ENCODE measurements around the gene FAM72C. TPM values are rescaled to one million over a fixed set of nuclear protein-coding genes. Genes with fewer than 3 reads are reported as not detected.
"Not testable (repeated sequence)": the region's sequence is repeated elsewhere in the genome, so short reads cannot be mapped to it uniquely, and the experiment has no call there.

FAM72C gene
- total RNA-seq, 1 donor from 2014 or later, result 11.0 TPM

- intact Hi-C loops (cut with micrococcal nuclease), result not testable (repeated sequence)
Observed at GRCh38 chr1:143984721-143985473, 13.1 kb upstream of the FAM72C start.

- intact Hi-C loops (cut with micrococcal nuclease), result not testable (repeated sequence)
Observed at GRCh38 chr1:143974416-143974815, 2.6 kb upstream of the FAM72C start.

- intact Hi-C loops (cut with micrococcal nuclease), result not testable (repeated sequence)
Observed at GRCh38 chr1:143973876-143974414, 2.2 kb upstream of the FAM72C start.

- intact Hi-C loops (cut with micrococcal nuclease), result not testable (repeated sequence)
Observed at GRCh38 chr1:143972753-143973326, 1.1 kb upstream of the FAM72C start.

GRCh38 chr1:143965860-143966259 is 5.9 kb downstream of the FAM72C start:
- intact Hi-C loops (cut with micrococcal nuclease), result not testable (repeated sequence)

- intact Hi-C loops (cut with micrococcal nuclease), result not testable (repeated sequence)
Observed at GRCh38 chr1:143964294-143964693, 7.5 kb downstream of the FAM72C start.

GRCh38 chr1:143955930-143956329 is 15.9 kb downstream of the FAM72C start:
- intact Hi-C loops (cut with micrococcal nuclease), result not testable (repeated sequence)

- intact Hi-C loops (cut with micrococcal nuclease), result not testable (repeated sequence)
Observed at GRCh38 chr1:143952913-143953312, 18.9 kb downstream of the FAM72C start.

- intact Hi-C loops (cut with micrococcal nuclease), result not testable (repeated sequence)
Observed at GRCh38 chr1:143951485-143952391, 20.0 kb downstream of the FAM72C start.

GRCh38 chr1:143947749-143948148 is 24.0 kb downstream of the FAM72C start:
- intact Hi-C loops (cut with micrococcal nuclease), result not testable (repeated sequence)

- intact Hi-C loops (cut with micrococcal nuclease), result not testable (repeated sequence)
Observed at GRCh38 chr1:143945253-143945652, 26.5 kb downstream of the FAM72C start.

- intact Hi-C loops (cut with micrococcal nuclease), result not testable (repeated sequence)
Observed at GRCh38 chr1:143944576-143945240, 27.1 kb downstream of the FAM72C start.

GRCh38 chr1:143943319-143943978 is 28.3 kb downstream of the FAM72C start:
- intact Hi-C loops (cut with micrococcal nuclease), result not testable (repeated sequence)

GRCh38 chr1:143942238-143942860 is 29.4 kb downstream of the FAM72C start:
- intact Hi-C loops (cut with micrococcal nuclease), result not testable (repeated sequence)

- intact Hi-C loops (cut with micrococcal nuclease), result not testable (repeated sequence)
Observed at GRCh38 chr1:143939666-143940065, 32.1 kb downstream of the FAM72C start.

GRCh38 chr1:143938922-143939321 is 32.9 kb downstream of the FAM72C start:
- intact Hi-C loops (cut with micrococcal nuclease), result not testable (repeated sequence)

GRCh38 chr1:143936457-143937115 is 35.2 kb downstream of the FAM72C start:
- intact Hi-C loops (cut with micrococcal nuclease), result not testable (repeated sequence)

- intact Hi-C loops (cut with micrococcal nuclease), result not testable (repeated sequence)
Observed at GRCh38 chr1:143919127-143919526, 52.7 kb downstream of the FAM72C start.

- intact Hi-C loops (cut with micrococcal nuclease), result not testable (repeated sequence)
Observed at GRCh38 chr1:143918552-143918951, 53.2 kb downstream of the FAM72C start.
